Measurements from ENCODE around the gene IL32. TPM values are rescaled to one million over a fixed set of nuclear protein-coding genes. Genes with fewer than 3 reads are reported as not detected.

The IL32 gene
- total and polyA plus RNA-seq, 4 donors: 83.7 to 275 (median 200) TPM

GRCh38 chr16:3084969-3085670 is 19.7 kb downstream of the IL32 start:
- TF ChIP-seq, protein P1, sequence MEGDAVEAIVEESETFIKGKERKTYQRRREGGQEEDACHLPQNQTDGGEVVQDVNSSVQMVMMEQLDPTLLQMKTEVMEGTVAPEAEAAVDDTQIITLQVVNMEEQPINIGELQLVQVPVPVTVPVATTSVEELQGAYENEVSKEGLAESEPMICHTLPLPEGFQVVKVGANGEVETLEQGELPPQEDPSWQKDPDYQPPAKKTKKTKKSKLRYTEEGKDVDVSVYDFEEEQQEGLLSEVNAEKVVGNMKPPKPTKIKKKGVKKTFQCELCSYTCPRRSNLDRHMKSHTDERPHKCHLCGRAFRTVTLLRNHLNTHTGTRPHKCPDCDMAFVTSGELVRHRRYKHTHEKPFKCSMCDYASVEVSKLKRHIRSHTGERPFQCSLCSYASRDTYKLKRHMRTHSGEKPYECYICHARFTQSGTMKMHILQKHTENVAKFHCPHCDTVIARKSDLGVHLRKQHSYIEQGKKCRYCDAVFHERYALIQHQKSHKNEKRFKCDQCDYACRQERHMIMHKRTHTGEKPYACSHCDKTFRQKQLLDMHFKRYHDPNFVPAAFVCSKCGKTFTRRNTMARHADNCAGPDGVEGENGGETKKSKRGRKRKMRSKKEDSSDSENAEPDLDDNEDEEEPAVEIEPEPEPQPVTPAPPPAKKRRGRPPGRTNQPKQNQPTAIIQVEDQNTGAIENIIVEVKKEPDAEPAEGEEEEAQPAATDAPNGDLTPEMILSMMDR (IDR thresholded peaks at IDR 0.05; ENCODE audit: control extremely low read depth, extremely low read depth): no peak
- no peak overlapping the region for H3K4me3 ChIP-seq
- no peaks in the 10 kb centered on the region for H3K9me3 ChIP-seq (ENCODE audit: control insufficient read depth in 4 of 4, insufficient read depth in 3 of 4, low read length in 3 of 4)
- no peaks in the 10 kb centered on the region for H3K36me3 ChIP-seq (ENCODE audit: control insufficient read depth in 4 of 4, insufficient read depth in 4 of 4, low read length in 4 of 4)
- H3K9ac ChIP-seq (ENCODE audit: insufficient read depth in 1 of 2, low read length in 2 of 2): no peak overlapping the region
- peaks cover 0 to 17% (median 3%) of the 10 kb centered on the region in 5 donors for H3K4me1 ChIP-seq (ENCODE audit: control insufficient read depth in 5 of 5, insufficient read depth in 5 of 5, low read length in 5 of 5)
- H3K27ac ChIP-seq (ENCODE audit: low read depth in 1 of 2, low read length in 1 of 2): no peak overlapping the region
- DNase-seq (no peak), ATAC-seq (ENCODE audit: insufficient read depth, low FRiP score) (no peak)
- H3K27me3 ChIP-seq (ENCODE audit: control insufficient read depth in 3 of 3, insufficient read depth in 3 of 3, low read length in 2 of 3): peaks cover 0 to 4% (median 0%) of the 10 kb centered on the region in 3 donors
- WGBS, 2 donors: 79 to 83% methylated on average over 7 of the region's 7 CpGs

DNA sequence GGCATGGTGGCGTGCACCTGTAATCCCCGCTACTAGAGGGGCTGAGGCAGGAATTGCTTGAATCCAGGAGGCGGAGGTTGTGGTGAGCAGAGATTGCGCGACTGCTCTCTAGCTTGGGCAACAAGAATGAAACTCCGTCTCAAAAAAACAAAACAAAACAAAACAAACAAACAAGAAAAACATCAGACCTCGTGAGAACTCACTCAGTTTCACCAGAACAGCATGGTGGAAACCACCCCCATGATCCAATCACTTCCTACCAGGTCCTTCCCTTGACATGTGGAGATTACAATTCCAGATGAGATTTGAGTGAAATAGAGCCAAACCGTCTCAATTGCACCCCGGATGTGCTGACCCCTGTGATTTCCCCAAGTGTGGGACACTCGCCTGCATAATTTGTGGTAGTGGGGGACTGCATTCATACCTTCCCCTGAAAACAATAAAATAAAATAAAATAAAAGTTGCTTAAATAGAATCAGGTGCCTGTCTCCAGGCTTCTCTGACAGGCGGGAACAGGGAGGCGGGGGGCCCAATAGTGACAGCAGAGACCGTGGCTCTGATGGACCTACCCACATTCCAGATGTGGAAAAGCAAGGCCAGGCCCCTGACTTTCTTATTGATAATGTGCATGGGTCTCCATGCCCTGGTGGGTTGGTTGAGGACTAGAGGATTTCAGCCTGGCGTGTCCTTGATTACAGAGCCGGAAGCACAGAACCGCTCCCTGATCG is 20.6 kb downstream of the IL32 start:
- Histone ChIP-seq H3K4me1 (ENCODE audit: control insufficient read depth in 5 of 5, insufficient read depth in 5 of 5, low read length in 5 of 5) (peaks cover 0 to 17% (median 3%) of the 10 kb centered on the region in 5 donors), H3K4me3 (peak overlapping the region; percentile 21), H3K36me3 (ENCODE audit: control insufficient read depth in 4 of 4, insufficient read depth in 4 of 4, low read length in 4 of 4) (no peaks in the 10 kb centered on the region), H3K27me3 (ENCODE audit: control insufficient read depth in 3 of 3, insufficient read depth in 3 of 3, low read length in 2 of 3) (no peaks in the 10 kb centered on the region), H3K27ac (ENCODE audit: low read depth in 1 of 2, low read length in 1 of 2) (peak overlapping the region; percentile 67 to 83), H3K9ac (ENCODE audit: insufficient read depth in 1 of 2, low read length in 2 of 2) (no peak overlapping the region), H3K9me3 (ENCODE audit: control insufficient read depth in 4 of 4, insufficient read depth in 3 of 4, low read length in 3 of 4) (no peaks in the 10 kb centered on the region)
- TF ChIP-seq, protein P1 (IDR thresholded peaks at IDR 0.05; ENCODE audit: control extremely low read depth, extremely low read depth): no peak
- ATAC-seq (ENCODE audit: insufficient read depth, low FRiP score): no peak
- no peak for DNase-seq
- 70 to 74% methylated on average over 17 of the region's 17 CpGs for WGBS, 2 donors

GRCh38 chr16:3086596-3087242 is 21.3 kb downstream of the IL32 start:
- H3K4me1 ChIP-seq (ENCODE audit: control insufficient read depth in 5 of 5, insufficient read depth in 5 of 5, low read length in 5 of 5): peaks cover 0 to 17% (median 3%) of the 10 kb centered on the region in 5 donors
- H3K4me3 ChIP-seq: peak overlapping the region; percentile 21
- TF ChIP-seq, protein P1 (IDR thresholded peaks at IDR 0.05; ENCODE audit: control extremely low read depth, extremely low read depth): no peak
- 37 to 56% methylated on average over 14 of the region's 14 CpGs for WGBS, 2 donors
- no peak overlapping the region for H3K9ac ChIP-seq (ENCODE audit: insufficient read depth in 1 of 2, low read length in 2 of 2)
- peak overlapping the region; percentile 67 to 83 for H3K27ac ChIP-seq (ENCODE audit: low read depth in 1 of 2, low read length in 1 of 2)
- H3K9me3 ChIP-seq (ENCODE audit: control insufficient read depth in 4 of 4, insufficient read depth in 3 of 4, low read length in 3 of 4): no peaks in the 10 kb centered on the region
- ATAC-seq (ENCODE audit: insufficient read depth, low FRiP score) (peak; percentile 48), DNase-seq (peak in 1 of 3 donors; percentile 22)
- no peaks in the 10 kb centered on the region for H3K36me3 ChIP-seq (ENCODE audit: control insufficient read depth in 4 of 4, insufficient read depth in 4 of 4, low read length in 4 of 4)
- no peaks in the 10 kb centered on the region for H3K27me3 ChIP-seq (ENCODE audit: control insufficient read depth in 3 of 3, insufficient read depth in 3 of 3, low read length in 2 of 3)
